HEK293 (cell line): Measurements from ENCODE around the gene PMEL.

ENCODE experiments used
- CTCF ChIP-seq: fragments of 450-650 bp; formaldehyde crosslinking; IDR thresholded peaks from 2 replicates; pipeline ENCODE4 v1.5.1; 2016; ENCODE audit warnings: missing biosample characterization, missing genetic modification characterization
- ZNF121 ChIP-seq: fragments of 450-650 bp; formaldehyde crosslinking; IDR thresholded peaks from 2 replicates; pipeline ENCODE4 v1.5.1; 2016; ENCODE audit warnings: missing biosample characterization, missing genetic modification characterization

- no peak for TF ChIP-seq CTCF (tag by site-specific recombination)
- no peak for TF ChIP-seq ZNF121
These were observed 19.5 kb upstream of the PMEL start for GRCh38 chr12:55985341-55985740.
